Measurements from ENCODE around the gene BCO1.

- TF ChIP-seq OSR1 (CRISPR knock-in tag; IDR thresholded peaks at IDR 0.05) (no peak), BACH2 (CRISPR knock-in tag; IDR thresholded peaks at IDR 0.05; ENCODE audit: borderline replicate concordance) (no peak), ZNF70 (CRISPR knock-in tag; IDR thresholded peaks at IDR 0.05) (no peak), ESRRG (CRISPR knock-in tag; IDR thresholded peaks at IDR 0.05) (no peak), ISL1 (CRISPR knock-in tag; IDR thresholded peaks at IDR 0.05) (no peak), TOX (CRISPR knock-in tag; IDR thresholded peaks at IDR 0.05; ENCODE audit: borderline replicate concordance) (no peak), ZC3H10 (CRISPR knock-in tag; IDR thresholded peaks at IDR 0.05) (no peak), ARNTL (CRISPR knock-in tag; IDR thresholded peaks at IDR 0.05; ENCODE audit: borderline replicate concordance, low read depth) (no peak), ZFP30 (CRISPR knock-in tag; IDR thresholded peaks at IDR 0.05) (no peak), ZFP3 (CRISPR knock-in tag; IDR thresholded peaks at IDR 0.05) (no peak)
- TF ChIP-seq, protein P1, sequence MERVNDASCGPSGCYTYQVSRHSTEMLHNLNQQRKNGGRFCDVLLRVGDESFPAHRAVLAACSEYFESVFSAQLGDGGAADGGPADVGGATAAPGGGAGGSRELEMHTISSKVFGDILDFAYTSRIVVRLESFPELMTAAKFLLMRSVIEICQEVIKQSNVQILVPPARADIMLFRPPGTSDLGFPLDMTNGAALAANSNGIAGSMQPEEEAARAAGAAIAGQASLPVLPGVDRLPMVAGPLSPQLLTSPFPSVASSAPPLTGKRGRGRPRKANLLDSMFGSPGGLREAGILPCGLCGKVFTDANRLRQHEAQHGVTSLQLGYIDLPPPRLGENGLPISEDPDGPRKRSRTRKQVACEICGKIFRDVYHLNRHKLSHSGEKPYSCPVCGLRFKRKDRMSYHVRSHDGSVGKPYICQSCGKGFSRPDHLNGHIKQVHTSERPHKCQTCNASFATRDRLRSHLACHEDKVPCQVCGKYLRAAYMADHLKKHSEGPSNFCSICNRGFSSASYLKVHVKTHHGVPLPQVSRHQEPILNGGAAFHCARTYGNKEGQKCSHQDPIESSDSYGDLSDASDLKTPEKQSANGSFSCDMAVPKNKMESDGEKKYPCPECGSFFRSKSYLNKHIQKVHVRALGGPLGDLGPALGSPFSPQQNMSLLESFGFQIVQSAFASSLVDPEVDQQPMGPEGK (CRISPR knock-in tag; IDR thresholded peaks at IDR 0.05; ENCODE audit: borderline replicate concordance), result no peak
Observed at GRCh38 chr16:81268509-81268908, 30.0 kb downstream of the BCO1 start.
